GM21619 (cell line): ENCODE results near the gene SPTLC3.

Source experiments
- ATAC-seq: cut with Tn5 transposase; IDR thresholded peaks from one replicate; pipeline ENCODE4 v1.9.1; 2021; ENCODE audit not compliant: unreplicated experiment

SPTLC3 gene

GRCh38 chr20:13174402-13174801 is 165.6 kb downstream of the SPTLC3 start:
- ATAC-seq = no peak

- ATAC-seq = no peak
Measured at GRCh38 chr20:13180986-13181889, 172.5 kb downstream of the SPTLC3 start.

GRCh38 chr20:13183005-13183404 is 174.2 kb downstream of the SPTLC3 start:
- ATAC-seq = no peak

- no peak for ATAC-seq
Measured at GRCh38 chr20:13186043-13186774, 177.4 kb downstream of the SPTLC3 start.

GRCh38 chr20:13187899-13188298 is 179.1 kb downstream of the SPTLC3 start:
- ATAC-seq = no peak

- no peak for ATAC-seq
Measured at GRCh38 chr20:13199279-13199678, 190.5 kb downstream of the SPTLC3 start.

- ATAC-seq = no peak
Measured at GRCh38 chr20:13200767-13201500, 192.2 kb downstream of the SPTLC3 start.

GRCh38 chr20:13202565-13202964 is 193.8 kb downstream of the SPTLC3 start:
- ATAC-seq = no peak

- no peak for ATAC-seq
Measured at GRCh38 chr20:13205425-13205824, 196.7 kb downstream of the SPTLC3 start.

- ATAC-seq = no peak
Measured at GRCh38 chr20:13205848-13206434, 197.2 kb downstream of the SPTLC3 start.

GRCh38 chr20:13207016-13207415 is 198.2 kb downstream of the SPTLC3 start:
- no peak for ATAC-seq

GRCh38 chr20:13211956-13212618 is 203.3 kb downstream of the SPTLC3 start:
- no peak for ATAC-seq

GRCh38 chr20:13212750-13213149 is 204.0 kb downstream of the SPTLC3 start:
- no peak for ATAC-seq

- no peak for ATAC-seq
Measured at GRCh38 chr20:13213335-13213734, 204.6 kb downstream of the SPTLC3 start.

GRCh38 chr20:13216533-13216932 is 207.8 kb downstream of the SPTLC3 start:
- ATAC-seq = no peak
